Sigmoid colon (tissue), 7 donors: ENCODE data around the gene ZNF267. TPM values are rescaled to one million over a fixed set of nuclear protein-coding genes. Genes with fewer than 3 reads are reported as not detected.

ENCODE experiments used
- DNase-seq: peaks from one replicate; pipeline ENCODE4 v3.0.0-alpha.2; 2019
- H3K27ac ChIP-seq, 4 donors: fragments of 200-600 bp; sonication (generic); one replicate each; pipeline ENCODE4 v1.5.1; 2016 to 2019; ENCODE audit warnings: mild to moderate bottlenecking in 1 of 4
- H3K27me3 ChIP-seq, 3 donors: fragments of 200-600 bp; sonication (generic); one replicate each; pipeline ENCODE4 v1.5.1; 2019; ENCODE audit warnings: mild to moderate bottlenecking in 1 of 3
- H3K36me3 ChIP-seq, 4 donors: fragments of 200-600 bp; sonication (generic); one replicate each; pipeline ENCODE4 v1.5.1; 2016 to 2019
- H3K4me1 ChIP-seq, 4 donors: fragments of 200-600 bp; sonication (generic); one replicate each; pipeline ENCODE4 v1.5.1; 2017 to 2019
- H3K4me3 ChIP-seq, 4 donors: fragments of 200-600 bp; sonication (generic); one replicate each; pipeline ENCODE4 v1.5.1; 2017 to 2019; ENCODE audit warnings: mild to moderate bottlenecking in 2 of 4, moderate library complexity in 1 of 4
- H3K9me3 ChIP-seq, 4 donors: fragments of 200-600 bp in 3 of 4; sonication (generic) in 3 of 4; one replicate each; pipeline versions ENCODE4 v1.5.1 to v1.6.1; 2013 to 2019
- CTCF ChIP-seq, 4 experiments: fragments of 450-650 bp in 3 of 4; fragments of 200-600 bp in 1 of 4; IDR thresholded peaks; one replicate each; pipeline ENCODE4 v1.5.1; 2016 to 2019; ENCODE audit warnings: antibody characterized with exemption in 4 of 4, mild to moderate bottlenecking in 3 of 4, moderate library complexity in 2 of 4
- EP300 ChIP-seq, 4 donors: sonication (generic); formaldehyde crosslinking; IDR thresholded peaks; one replicate each; pipeline ENCODE4 v1.6.1; 2017; ENCODE audit warnings: antibody characterized with exemption in 4 of 4
- POLR2A ChIP-seq, 2 donors: fragments of 450-650 bp; IDR thresholded peaks; one replicate each; pipeline ENCODE4 v1.6.1; 2016; ENCODE audit warnings: antibody characterized with exemption in 2 of 2, mild to moderate bottlenecking in 2 of 2, moderate library complexity in 2 of 2
- POLR2AphosphoS5 ChIP-seq, 4 donors: sonication (generic); formaldehyde crosslinking; IDR thresholded peaks; one replicate each; pipeline ENCODE4 v1.6.1; 2017; ENCODE audit warnings: antibody characterized with exemption in 4 of 4
- WGBS, 2 donors: extraction: QIAGEN DNeasy Blood & Tissue Kit; methylation state at CpG; one replicate each; pipeline ENCODE4 v1.1.7; 2013; 5-methylcytosine and 5-hydroxymethylcytosine counted together
- intact Hi-C: fragments of 100-400 bp; cut with DNase I; formaldehyde crosslinking; loops from one replicate; pipeline ENCODE4 v1.15.1; 2023
- polyA plus RNA-seq, 3 donors: library from polyadenylated mRNA; stranded (reverse); fragments of 200-250 nt; gene quantifications; one replicate each; pipeline ENCODE4 v1.2.3, GENCODE V29; 2013
- total RNA-seq, 4 donors: library from RNA; depleted of rRNA; stranded (reverse); fragments of >200 nt; gene quantifications; one replicate each; pipeline ENCODE4 v1.1.0, GENCODE V29; 2016
- donor health status: healthy with polysubstance abuse.
- donor health status: Bipolar disorder and iron deficiency.
- donor health status: healthy.

The ZNF267 gene
- total and polyA plus RNA-seq, 7 donors = 4.2 to 11.6 (median 8.5) TPM

GRCh38 chr16:31876951-31877828 is 3.6 kb downstream of the ZNF267 start:
- no peak for DNase-seq
- Histone ChIP-seq H3K36me3 (no peaks in the 10 kb centered on the region), H3K27me3 (no peaks in the 10 kb centered on the region), H3K9me3 (no peaks in the 10 kb centered on the region), H3K4me1 (peaks cover 4 to 81% (median 68%) of the 10 kb centered on the region in 4 donors), H3K4me3 (no peak overlapping the region), H3K27ac (peak overlapping the region; percentile 38 to 98 (median 58))
- intact Hi-C loops = loop anchor here (10.0 kb wide), 2 partner anchors 372 to 692 kb away; partner anchors contain the start of genes FUS and RUSF1
- TF ChIP-seq POLR2AphosphoS5 (IDR thresholded peaks at IDR 0.05) = peak in 1 of 4 donors; percentile 53
- no peak for TF ChIP-seq CTCF (IDR thresholded peaks at IDR 0.05)
- 9 to 30% methylated on average over 5 of the region's 5 CpGs for WGBS, 2 donors

- no peaks in the 10 kb centered on the region for H3K27me3 ChIP-seq
- TF ChIP-seq POLR2AphosphoS5 (IDR thresholded peaks at IDR 0.05) = no peak
- TF ChIP-seq EP300 (IDR thresholded peaks at IDR 0.05) = no peak
- TF ChIP-seq POLR2A (IDR thresholded peaks at IDR 0.05) = no peak
- no peak for TF ChIP-seq CTCF (IDR thresholded peaks at IDR 0.05)
- WGBS, 2 donors = 80 to 84% methylated on average over 9 of the region's 9 CpGs
- H3K36me3 ChIP-seq = no peaks in the 10 kb centered on the region
- intact Hi-C loops = loop anchor here (10.0 kb wide), 2 partner anchors 373 to 693 kb away; partner anchors contain the start of genes FUS and RUSF1
- H3K27ac ChIP-seq = peak overlapping the region; percentile 38 to 98 (median 58)
- H3K9me3 ChIP-seq = no peaks in the 10 kb centered on the region
- DNase-seq = no peak
- H3K4me3 ChIP-seq = no peak overlapping the region
- H3K4me1 ChIP-seq = peaks cover 4 to 80% (median 67%) of the 10 kb centered on the region in 4 donors
Observed at GRCh38 chr16:31877876-31878642, 4.5 kb downstream of the ZNF267 start.

GRCh38 chr16:31879937-31880321 is 6.3 kb downstream of the ZNF267 start:
- TF ChIP-seq POLR2AphosphoS5 (IDR thresholded peaks at IDR 0.05) = no peak
- no peak for TF ChIP-seq EP300 (IDR thresholded peaks at IDR 0.05)
- TF ChIP-seq CTCF (IDR thresholded peaks at IDR 0.05) = no peak
- TF ChIP-seq POLR2A (IDR thresholded peaks at IDR 0.05) = no peak
- intact Hi-C loops = loop anchor here (10.0 kb wide), 2 partner anchors 375 to 695 kb away; partner anchors contain the start of genes FUS and RUSF1
- no peaks in the 10 kb centered on the region for H3K27me3 ChIP-seq
- no peak overlapping the region for H3K4me3 ChIP-seq
- no peaks in the 10 kb centered on the region for H3K9me3 ChIP-seq
- H3K27ac ChIP-seq = peak overlapping the region; percentile 41 to 98 (median 56)
- H3K36me3 ChIP-seq = peaks cover 0 to 1% (median under 1%) of the 10 kb centered on the region in 4 donors
- WGBS, 2 donors = 25 to 33% methylated on average over 1 of the region's 1 CpG
- peaks cover 4 to 69% (median 59%) of the 10 kb centered on the region in 4 donors for H3K4me1 ChIP-seq
- no peak for DNase-seq

- no peak for DNase-seq
- Histone ChIP-seq H3K9me3 (no peaks in the 10 kb centered on the region), H3K4me1 (peaks cover 4 to 64% (median 54%) of the 10 kb centered on the region in 4 donors), H3K4me3 (no peak overlapping the region), H3K27ac (peak overlapping the region; percentile 41 to 98 (median 56)), H3K36me3 (peaks cover 0 to 7% (median 6%) of the 10 kb centered on the region in 4 donors), H3K27me3 (no peaks in the 10 kb centered on the region)
- TF ChIP-seq POLR2AphosphoS5 (IDR thresholded peaks at IDR 0.05) (peak in 1 of 4 donors; percentile 37), CTCF (IDR thresholded peaks at IDR 0.05) (no peak)
- WGBS, 2 donors = 39 to 47% methylated on average over 3 of the region's 3 CpGs
- intact Hi-C loops = no loop called here
Observed at GRCh38 chr16:31880322-31880979, 6.8 kb downstream of the ZNF267 start.
